PC-3 (cell line): Measurements from ENCODE around the gene SLC25A23. TPM values are rescaled to one million over a fixed set of nuclear protein-coding genes. Genes with fewer than 3 reads are reported as not detected.

Experiments used
- ATAC-seq: fragments of 200-7000 bp; cut with Tn5 transposase; 2 replicates; pipeline ENCODE4 v1.9.1; 2020; ENCODE audit warnings: mild to moderate bottlenecking, moderate library complexity
- BruUV-seq: library from RNA; stranded (reverse); fragments of 400-500 nt; replicated peaks from 2 replicates; lab custom pipeline; 2021; lab: Mats Ljungman, UMichigan
- CTCF ChIA-PET: fragments of 300-600 bp; sonication (Branson Sonifier 250); formaldehyde crosslinking; loops from one replicate; lab custom pipeline; 2022; ENCODE audit warnings: antibody characterized with exemption; lab: Charles Lee
- POLR2A ChIA-PET: fragments of 300-600 bp; sonication (Branson Sonifier 250); formaldehyde crosslinking; loops from one replicate; lab custom pipeline; 2022; ENCODE audit warnings: antibody characterized with exemption; ENCODE audit not compliant: unreplicated experiment; lab: Charles Lee
- DNase-seq: peaks from one replicate; pipeline ENCODE4 v3.0.0-alpha.2; 2015
- H2AFZ ChIP-seq: fragments of 300-600 bp; sonication (generic); 2 replicates; pipeline ENCODE4 v1.6.0; 2016; ENCODE audit warnings: antibody characterized with exemption, low read length
- H3F3A ChIP-seq: fragments of 300-600 bp; sonication (generic); one replicate; pipeline ENCODE4 v1.6.0; 2017; ENCODE audit warnings: antibody characterized with exemption, low read length, control low read depth, mild to moderate bottlenecking; ENCODE audit not compliant: unreplicated experiment
- H3K27ac ChIP-seq: fragments of 300-600 bp; sonication (generic); 2 replicates; pipeline ENCODE4 v1.5.1; 2016; ENCODE audit warnings: mild to moderate bottlenecking, low read length
- H3K27me3 ChIP-seq: fragments of 300-600 bp; sonication (generic); 2 replicates; pipeline ENCODE4 v1.6.1; 2016; ENCODE audit warnings: low read length, mixed read lengths
- H3K36me3 ChIP-seq: fragments of 300-600 bp; sonication (generic); 2 replicates; pipeline ENCODE4 v1.6.1; 2016; ENCODE audit warnings: low read depth, mixed run types, low read length, mixed read lengths
- H3K4me1 ChIP-seq: fragments of 300-600 bp; sonication (generic); 2 replicates; pipeline ENCODE4 v1.5.1; 2016; ENCODE audit warnings: low read length; ENCODE audit not compliant: insufficient read depth
- H3K4me2 ChIP-seq: fragments of 300-600 bp; sonication (generic); 2 replicates; pipeline ENCODE4 v1.6.0; 2016; ENCODE audit warnings: low read length
- H3K4me3 ChIP-seq: fragments of 300-600 bp; sonication (generic); 2 replicates; pipeline ENCODE4 v1.5.1; 2016; ENCODE audit warnings: mild to moderate bottlenecking, low read length, mixed read lengths
- H3K79me2 ChIP-seq: fragments of 300-600 bp; sonication (generic); 2 replicates; pipeline ENCODE4 v1.6.1; 2017; ENCODE audit warnings: low read length, mixed read lengths
- H3K9ac ChIP-seq: fragments of 300-600 bp; sonication (generic); 2 replicates; pipeline ENCODE4 v1.6.0; 2016; ENCODE audit warnings: mild to moderate bottlenecking, low read length
- H3K9me2 ChIP-seq: fragments of 300-600 bp; sonication (generic); replicated peaks from 2 replicates; pipeline ENCODE4 v1.6.1; 2016; ENCODE audit warnings: mixed run types, low read length, mixed read lengths
- H3K9me3 ChIP-seq: fragments of 300-600 bp; sonication (generic); 2 replicates; pipeline ENCODE4 v1.6.1; 2016; ENCODE audit warnings: low read length, mixed read lengths
- H4K20me1 ChIP-seq: fragments of 300-600 bp; sonication (generic); 2 replicates; pipeline ENCODE4 v1.6.1; 2016; ENCODE audit warnings: low read length, mixed read lengths
- EZH2 ChIP-seq: fragments of 300-600 bp; sonication (generic); IDR thresholded peaks from one replicate; pipeline ENCODE4 v1.6.1; 2017; ENCODE audit warnings: antibody characterized with exemption, mild to moderate bottlenecking, low read length; ENCODE audit not compliant: unreplicated experiment
- EZH2phosphoT487 ChIP-seq: fragments of 300-600 bp; sonication (generic); IDR thresholded peaks from 2 replicates; pipeline ENCODE4 v1.6.1; 2018; ENCODE audit warnings: mild to moderate bottlenecking, antibody characterized with exemption, low read length, borderline replicate concordance
- intact Hi-C: fragments of 100-400 bp; cut with micrococcal nuclease; formaldehyde crosslinking; loops from 2 replicates; pipeline ENCODE4 v1.9.0; 2023
- total RNA-seq: library from RNA; depleted of rRNA; stranded (reverse); fragments of >200 nt; gene quantifications from 2 replicates; pipeline ENCODE4 v1.2.3, GENCODE V29; 2014
- TF ChIP-seq, protein P1 (sequence below): fragments of 300-600 bp; sonication (generic); conservative IDR thresholded peaks from 2 replicates; pipeline ENCODE4 v1.5.1; 2017; ENCODE audit warnings: antibody characterized with exemption, low read depth, mild to moderate bottlenecking, low read length

Gene SLC25A23
- total RNA-seq, 1 experiment from 2014 or later, result 61.4 TPM

DNA sequence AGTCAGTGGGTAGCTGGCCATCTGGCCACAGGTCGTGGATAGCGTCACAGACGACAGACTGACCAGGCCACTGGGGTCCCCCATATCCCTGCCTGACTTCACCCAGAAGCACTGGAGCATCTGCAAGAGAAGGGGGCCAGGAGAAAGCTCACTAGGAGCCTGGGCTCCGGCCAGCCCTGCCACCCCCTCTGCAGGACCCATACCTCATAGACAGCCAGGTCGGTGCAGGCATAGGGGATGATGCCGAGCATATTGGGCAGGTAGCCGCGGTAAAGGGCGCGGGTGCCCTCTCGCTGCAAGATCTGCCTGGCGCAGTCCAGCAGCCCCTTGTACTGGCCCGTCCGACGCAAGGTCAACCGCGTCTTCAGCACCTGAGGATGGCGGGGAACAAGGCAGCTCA, 32.5 kb downstream of the SLC25A23 start:
- Histone ChIP-seq H3K4me3 (no peak overlapping the region), H3K9me2 (no peaks in the 10 kb centered on the region), H3K79me2 (peaks cover 21% of the 10 kb centered on the region), H2AFZ (no peak overlapping the region), H3K9me3 (no peaks in the 10 kb centered on the region), H3K27ac (no peak overlapping the region), H3F3A (no peaks in the 10 kb centered on the region), H3K9ac (no peak overlapping the region), H3K36me3 (peaks cover 5% of the 10 kb centered on the region; the same call in 1 of the 2 replicates), H3K27me3 (no peaks in the 10 kb centered on the region), H4K20me1 (peaks cover 19% of the 10 kb centered on the region), H3K4me1 (peaks cover 17% of the 10 kb centered on the region; the same call in 1 of the 2 replicates), H3K4me2 (no peak overlapping the region)
- intact Hi-C loops, result loop anchor here (5.0 kb wide), 1 partner anchor 300 kb away; no protein-coding TSS in a partner anchor
- BruUV-seq, result no TSS peak
- ChIA-PET POLR2A (no interaction called here), CTCF (no interaction called here)
- ATAC-seq, result no peak
- DNase-seq, result no peak
- TF ChIP-seq EZH2phosphoT487 (no peak), EZH2 (no peak)
- TF ChIP-seq, protein P1, sequence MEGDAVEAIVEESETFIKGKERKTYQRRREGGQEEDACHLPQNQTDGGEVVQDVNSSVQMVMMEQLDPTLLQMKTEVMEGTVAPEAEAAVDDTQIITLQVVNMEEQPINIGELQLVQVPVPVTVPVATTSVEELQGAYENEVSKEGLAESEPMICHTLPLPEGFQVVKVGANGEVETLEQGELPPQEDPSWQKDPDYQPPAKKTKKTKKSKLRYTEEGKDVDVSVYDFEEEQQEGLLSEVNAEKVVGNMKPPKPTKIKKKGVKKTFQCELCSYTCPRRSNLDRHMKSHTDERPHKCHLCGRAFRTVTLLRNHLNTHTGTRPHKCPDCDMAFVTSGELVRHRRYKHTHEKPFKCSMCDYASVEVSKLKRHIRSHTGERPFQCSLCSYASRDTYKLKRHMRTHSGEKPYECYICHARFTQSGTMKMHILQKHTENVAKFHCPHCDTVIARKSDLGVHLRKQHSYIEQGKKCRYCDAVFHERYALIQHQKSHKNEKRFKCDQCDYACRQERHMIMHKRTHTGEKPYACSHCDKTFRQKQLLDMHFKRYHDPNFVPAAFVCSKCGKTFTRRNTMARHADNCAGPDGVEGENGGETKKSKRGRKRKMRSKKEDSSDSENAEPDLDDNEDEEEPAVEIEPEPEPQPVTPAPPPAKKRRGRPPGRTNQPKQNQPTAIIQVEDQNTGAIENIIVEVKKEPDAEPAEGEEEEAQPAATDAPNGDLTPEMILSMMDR, result no peak

DNA sequence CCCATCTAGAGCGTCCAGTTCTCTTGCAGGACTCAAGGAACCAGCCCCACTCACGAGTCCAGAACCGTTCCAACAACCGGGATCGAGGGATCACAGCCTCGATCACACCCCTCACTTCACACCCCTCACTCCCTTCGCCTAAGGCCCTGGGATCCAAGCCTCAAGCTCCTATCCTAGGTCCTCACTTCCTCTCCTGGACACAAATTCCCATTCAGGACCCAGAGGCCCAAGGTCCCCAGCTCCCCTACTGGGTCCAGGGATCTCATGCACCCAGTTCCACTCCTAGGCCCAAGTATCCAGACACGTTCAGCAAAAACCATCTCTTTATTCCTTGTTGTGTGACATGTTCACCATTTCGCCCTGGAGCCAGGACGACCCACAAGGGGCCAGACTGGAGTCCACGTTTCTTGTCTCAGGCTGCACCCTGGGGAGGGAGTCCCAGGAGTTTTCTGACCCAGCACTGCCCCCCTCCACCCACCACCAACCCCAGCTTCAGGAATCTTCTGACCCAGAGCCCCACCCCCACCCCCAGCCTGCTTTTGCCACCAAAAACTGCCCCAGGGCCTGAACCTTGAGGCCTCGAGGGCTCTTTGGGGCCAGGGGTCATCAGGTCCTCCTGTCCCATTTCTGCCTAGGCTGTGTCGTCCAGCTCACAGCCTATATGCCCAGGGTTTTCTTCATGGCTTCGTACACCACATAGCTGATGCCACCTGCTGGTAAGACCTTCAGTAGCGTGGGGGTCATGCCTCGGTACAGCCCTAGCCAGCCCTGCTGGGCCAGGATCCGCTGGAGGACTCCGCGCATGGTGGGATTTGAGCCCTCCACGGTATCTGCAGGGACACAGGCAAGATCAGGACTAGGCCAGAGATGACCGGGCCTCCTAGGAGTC, 33.6 kb downstream of the SLC25A23 start:
- intact Hi-C loops, result loop anchor here (1.0 to 5.0 kb wide), 3 partner anchors 34 to 299 kb away; partner anchors contain the start of gene ALKBH7
- no peaks in the 10 kb centered on the region for H3K9me3 ChIP-seq
- H3K79me2 ChIP-seq, result peaks cover 32% of the 10 kb centered on the region
- peaks cover 16% of the 10 kb centered on the region; the same call in 1 of the 2 replicates for H3K36me3 ChIP-seq
- peaks cover 17% of the 10 kb centered on the region; the same call in 1 of the 2 replicates for H3K4me1 ChIP-seq
- no peaks in the 10 kb centered on the region for H3F3A ChIP-seq
- no peaks in the 10 kb centered on the region for H3K27me3 ChIP-seq
- ATAC-seq (no peak), DNase-seq (peak; percentile 19)
- H2AFZ ChIP-seq, result peak overlapping the region; percentile 78
- ChIA-PET CTCF (no interaction called here), POLR2A (interaction anchor here (1.2 kb wide), 1 partner anchor 33 kb away, joined by 3 read pairs; the partner anchor contains the start of gene GTF2F1)
- TSS peak; percentile 98 for BruUV-seq
- H3K4me3 ChIP-seq, result no peak overlapping the region
- H3K9me2 ChIP-seq, result no peaks in the 10 kb centered on the region
- peak overlapping the region; percentile 4; the same call in 1 of the 2 replicates for H3K4me2 ChIP-seq
- peaks cover 31% of the 10 kb centered on the region for H4K20me1 ChIP-seq
- TF ChIP-seq EZH2phosphoT487, result no peak
- TF ChIP-seq, protein P1, result peak; percentile 41; the same call in 1 of the 2 replicates
- no peak overlapping the region for H3K27ac ChIP-seq
- H3K9ac ChIP-seq, result peak overlapping the region; percentile 12; the same call in 1 of the 2 replicates
